H1 (cell line): Measurements from ENCODE around the gene MEGF9. TPM values are rescaled to one million over a fixed set of nuclear protein-coding genes. Genes with fewer than 3 reads are reported as not detected.

Experiments used
- CTCF ChIA-PET: fragments of 300-600 bp; sonication (Branson Sonifier 250); formaldehyde crosslinking; loops from one replicate; lab custom pipeline; 2021; ENCODE audit not compliant: partially characterized antibody; lab: Charles Lee
- POLR2A ChIA-PET: fragments of 300-600 bp; sonication (Branson Sonifier 250); formaldehyde crosslinking; loops from one replicate; lab custom pipeline; 2021; ENCODE audit warnings: inconsistent platforms; ENCODE audit not compliant: partially characterized antibody; lab: Charles Lee
- DNase-seq, 2 experiments: peaks; one replicate each; pipeline versions ENCODE4 v3.0.0 to v3.0.0-alpha.2; 2010 to 2022; ENCODE audit warnings: low spot score in 2 of 2, low read depth in 1 of 2, mixed read lengths in 1 of 2
- FAIRE-seq: peaks from 2 replicates; lab custom pipeline; 2011; peaks lifted over from hg19 to GRCh38; lab: Jason Lieb, UNC
- H2AFZ ChIP-seq: 2 replicates; pipeline ENCODE4 v1.8.1; 2012; ENCODE audit warnings: low read length, inconsistent platforms
- H2AK5ac ChIP-seq: 2 replicates; pipeline ENCODE4 v1.6.1; 2013; ENCODE audit warnings: low read depth, low read length
- H2BK120ac ChIP-seq: replicated peaks from 2 replicates; pipeline ENCODE3; 2013; ENCODE audit warnings: low read depth, low read length, inconsistent platforms
- H2BK12ac ChIP-seq: 2 replicates; pipeline ENCODE4 v1.6.1; 2013; ENCODE audit warnings: low read depth, low read length
- H2BK15ac ChIP-seq: 2 replicates; pipeline ENCODE4 v1.6.1; 2013; ENCODE audit warnings: low read length
- H2BK20ac ChIP-seq: 2 replicates; pipeline ENCODE4 v1.6.1; 2013; ENCODE audit warnings: low read length
- H2BK5ac ChIP-seq: 2 replicates; pipeline ENCODE4 v1.6.1; 2013; ENCODE audit warnings: low read depth, low read length
- H3K14ac ChIP-seq: 2 replicates; pipeline ENCODE4 v1.6.1; 2013; ENCODE audit warnings: inconsistent platforms; ENCODE audit not compliant: insufficient read length
- H3K18ac ChIP-seq: 2 replicates; pipeline ENCODE4 v1.6.1; 2013; ENCODE audit warnings: low read length; ENCODE audit errors: extremely low read depth
- H3K23ac ChIP-seq: 2 replicates; pipeline ENCODE4 v1.6.1; 2013; ENCODE audit warnings: inconsistent platforms; ENCODE audit not compliant: insufficient read length
- H3K23me2 ChIP-seq: 2 replicates; pipeline ENCODE4 v1.6.1; 2013; ENCODE audit warnings: low read depth, low read length
- H3K27ac ChIP-seq: 2 replicates; pipeline ENCODE4 v1.6.1; 2011; ENCODE audit warnings: low read depth, low read length, inconsistent platforms
- H3K27me3 ChIP-seq, 4 experiments: replicated peaks in 1 of 4; 1 replicate in 1 of 4; 2 replicates in 3 of 4; pipeline versions ENCODE4 v1.6.1 to v1.8.1; 2011 to 2013; ENCODE audit warnings: low read length in 3 of 4, mild to moderate bottlenecking in 3 of 4, inconsistent platforms in 2 of 4, mixed read lengths in 2 of 4, moderate library complexity in 1 of 4; ENCODE audit not compliant: control insufficient read depth in 3 of 4, insufficient read depth in 3 of 4; ENCODE audit errors: extremely low read depth in 1 of 4
- H3K36me3 ChIP-seq, 4 experiments: 2 replicates each; pipeline versions ENCODE4 v1.6.1 to v1.8.1; 2011 to 2013; ENCODE audit warnings: mild to moderate bottlenecking in 4 of 4, low read length in 3 of 4, moderate library complexity in 2 of 4, control low read depth in 1 of 4, inconsistent platforms in 1 of 4; ENCODE audit not compliant: insufficient read depth in 4 of 4, control insufficient read depth in 2 of 4
- H3K4ac ChIP-seq: replicated peaks from 2 replicates; pipeline ENCODE3; 2013; ENCODE audit warnings: low read length, low read depth, mixed read lengths, inconsistent platforms; ENCODE audit not compliant: insufficient read length
- H3K4me1 ChIP-seq, 4 experiments: replicated peaks in 1 of 4; 1 replicate in 1 of 4; 2 replicates in 3 of 4; pipeline versions ENCODE4 v1.6.1 to v1.8.1; 2011 to 2013; ENCODE audit warnings: low read length in 3 of 4, inconsistent platforms in 2 of 4, mixed read lengths in 1 of 4; ENCODE audit not compliant: insufficient read depth in 4 of 4, control insufficient read depth in 3 of 4
- H3K4me2 ChIP-seq, 2 experiments: 2 replicates each; pipeline versions ENCODE4 v1.6.1 to v1.8.1; 2011 to 2013; ENCODE audit warnings: low read depth in 2 of 2, low read length in 2 of 2, control low read depth in 1 of 2, inconsistent platforms in 1 of 2, mild to moderate bottlenecking in 1 of 2; ENCODE audit not compliant: insufficient read depth in 1 of 2
- H3K4me3 ChIP-seq, 4 experiments: fragments of 200-600, 300-600 bp in 1 of 4; sonication (generic), shearing (Covaris generic), sonication (Bioruptor Twin) in 1 of 4; 2 replicates each; pipeline versions ENCODE4 v1.5.1 to v1.8.1; 2011 to 2016; ENCODE audit warnings: low read length in 4 of 4, low read depth in 3 of 4, control low read depth in 2 of 4, inconsistent platforms in 2 of 4, mild to moderate bottlenecking in 2 of 4, mixed read lengths in 1 of 4, moderate library complexity in 1 of 4; ENCODE audit not compliant: insufficient read depth in 2 of 4; ENCODE audit errors: extremely low read depth in 1 of 4
- H3K56ac ChIP-seq: replicated peaks from 2 replicates; pipeline ENCODE3; 2013; ENCODE audit warnings: low read depth, mild to moderate bottlenecking, mixed read lengths, low read length, inconsistent platforms; ENCODE audit not compliant: insufficient read length
- H3K79me1 ChIP-seq: 2 replicates; pipeline ENCODE4 v1.6.1; 2013; ENCODE audit warnings: low read depth, low read length, control low read depth
- H3K79me2 ChIP-seq, 2 experiments: 2 replicates each; pipeline versions ENCODE4 v1.6.1 to v1.8.1; 2012 to 2013; ENCODE audit warnings: low read length in 2 of 2, mild to moderate bottlenecking in 2 of 2, inconsistent platforms in 1 of 2; ENCODE audit not compliant: insufficient read depth in 2 of 2, control insufficient read depth in 1 of 2
- H3K9ac ChIP-seq, 4 experiments: replicated peaks in 1 of 4; 1 replicate in 1 of 4; 2 replicates in 3 of 4; pipeline versions ENCODE4 v1.6.1 to v1.8.1; 2011 to 2013; ENCODE audit warnings: low read depth in 3 of 4, low read length in 3 of 4, control low read depth in 2 of 4, mild to moderate bottlenecking in 2 of 4, moderate library complexity in 2 of 4, inconsistent platforms in 1 of 4; ENCODE audit errors: extremely low read depth in 1 of 4
- H3K9me3 ChIP-seq, 2 experiments: 2 replicates each; pipeline versions ENCODE4 v1.6.1 to v1.8.1; 2012 to 2013; ENCODE audit warnings: mild to moderate bottlenecking in 2 of 2, moderate library complexity in 2 of 2, control low read depth in 1 of 2, inconsistent platforms in 1 of 2, low read depth in 1 of 2, low read length in 1 of 2, mixed read lengths in 1 of 2; ENCODE audit not compliant: insufficient read depth in 2 of 2
- H4K20me1 ChIP-seq, 2 experiments: replicated peaks in 1 of 2; 2 replicates each; pipeline versions ENCODE3 to v1.8.1; 2011 to 2013; ENCODE audit warnings: inconsistent platforms in 2 of 2, low read length in 2 of 2, mild to moderate bottlenecking in 1 of 2; ENCODE audit not compliant: insufficient read depth in 2 of 2, control insufficient read depth in 1 of 2
- H4K5ac ChIP-seq: 2 replicates; pipeline ENCODE4 v1.6.1; 2013; ENCODE audit warnings: low read length, low read depth, mixed read lengths, inconsistent platforms; ENCODE audit not compliant: insufficient read length
- H4K8ac ChIP-seq: 2 replicates; pipeline ENCODE4 v1.8.0; 2013; ENCODE audit warnings: mild to moderate bottlenecking, moderate library complexity, low read length, inconsistent platforms; ENCODE audit not compliant: insufficient read depth; ENCODE audit errors: extremely low read depth
- H4K91ac ChIP-seq: replicated peaks from 2 replicates; pipeline ENCODE3; 2013; ENCODE audit warnings: low read length, mixed read lengths, inconsistent platforms; ENCODE audit not compliant: insufficient read length
- POLR2AphosphoS5 ChIP-seq: IDR thresholded peaks from 2 replicates; pipeline ENCODE4 v1.6.1; 2011; ENCODE audit warnings: low read depth, low read length
- SAP30 ChIP-seq: fragments of 300-600 bp; sonication (generic); IDR thresholded peaks from 2 replicates; pipeline ENCODE4 v1.7.1; 2012; ENCODE audit warnings: low read length, moderate library complexity, mild to moderate bottlenecking, inconsistent platforms; ENCODE audit not compliant: insufficient read depth, insufficient replicate concordance
- WGBS, 2 experiments: shearing (Covaris generic) in 1 of 2; methylation state at CpG; one replicate each; pipeline versions ENCODE4 v1.1.6 to v1.1.7; 2013 to 2015; ENCODE audit warnings: low lambda C conversion rate in 2 of 2, mixed read lengths in 2 of 2, inconsistent platforms in 1 of 2, low coverage in 1 of 2, missing lambda C conversion rate in 1 of 2; ENCODE audit not compliant: insufficient replicate concordance in 2 of 2, insufficient coverage in 1 of 2, insufficient read length in 1 of 2; ENCODE audit errors: extremely low coverage in 1 of 2, missing lambda C conversion rate in 1 of 2; 5-methylcytosine and 5-hydroxymethylcytosine counted together
- polyA plus RNA-seq, 7 experiments: library from polyadenylated mRNA; depleted of rRNA in 3 of 7; stranded (reverse) in 5 of 7; unstranded in 2 of 7; fragments of >200 nt in 5 of 7; fragments of 200-250 nt in 2 of 7; gene quantifications; 1 replicate in 5 of 7; 2 replicates in 1 of 7; 4 replicates in 1 of 7; pipeline versions ENCODE4 v1.2.1 to v1.2.3, GENCODE V29; 2011 to 2013; ENCODE audit warnings: missing spikeins in 2 of 7, mixed read lengths in 2 of 7
- total RNA-seq: library from RNA; stranded (reverse); fragmentation: NEBNext Ultra II Directional; extraction: Animal tissue kit (Norgen Biotek cat#: 25700); gene quantifications from 2 replicates; pipeline ENCODE4 v1.2.1, GENCODE V29; 2021

Gene MEGF9
- total and polyA plus RNA-seq, 2 of the 8 experiments (the other 6 are each of a cell fraction or from before 2014, with no cell fraction given): 0.45 to 1.8 TPM

DNA sequence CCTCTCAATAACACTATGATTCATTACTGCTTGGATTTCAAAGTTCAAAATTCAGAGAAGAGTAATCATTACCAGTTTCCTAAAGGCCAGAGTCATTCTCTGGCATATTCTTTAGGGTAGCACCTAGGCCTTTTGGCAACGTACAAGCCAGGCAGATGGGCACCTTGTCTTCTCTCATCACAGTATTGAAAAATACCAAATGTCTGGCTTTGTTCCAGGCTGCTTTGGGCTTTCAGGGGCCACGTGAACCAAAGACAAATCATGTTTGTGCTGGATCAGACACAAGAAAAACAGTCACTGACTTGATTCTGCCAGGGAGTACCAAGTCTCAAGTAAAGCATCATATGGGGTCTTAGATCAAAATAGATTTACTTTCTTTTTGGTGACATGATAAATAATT, 15.5 kb downstream of the MEGF9 start:
- Histone ChIP-seq H3K4ac (no peak overlapping the region), H3K79me1 (no peaks in the 10 kb centered on the region; the same call in 1 of the 2 replicates), H3K23me2 (no peaks in the 10 kb centered on the region), H3K23ac (no peak overlapping the region), H2AFZ (no peak overlapping the region), H3K4me3 (no peak overlapping the region), H2AK5ac (no peak overlapping the region), H4K8ac (no peak overlapping the region), H4K20me1 (peaks cover 4 to 7% of the 10 kb centered on the region in 2 experiments), H3K4me2 (no peak overlapping the region), H2BK15ac (no peak overlapping the region), H3K4me1 (no peaks in the 10 kb centered on the region), H3K27me3 (peaks cover 24 to 44% (median 39%) of the 10 kb centered on the region in 4 experiments), H3K9ac (no peak overlapping the region), H2BK12ac (no peak overlapping the region), H3K79me2 (no peaks in the 10 kb centered on the region), H2BK5ac (no peak overlapping the region), H3K18ac (no peak overlapping the region), H3K27ac (no peak overlapping the region), H4K5ac (no peak overlapping the region), H2BK20ac (no peak overlapping the region), H4K91ac (no peak overlapping the region), H3K36me3 (no peaks in the 10 kb centered on the region), H2BK120ac (no peak overlapping the region), H3K56ac (no peak overlapping the region), H3K9me3 (no peaks in the 10 kb centered on the region), H3K14ac (no peak overlapping the region)
- CTCF ChIA-PET: interaction anchor here (0.7 kb wide), 1 partner anchor 111 kb away, joined by 5 read pairs; no protein-coding TSS in a partner anchor
- WGBS, 2 experiments: 86% methylated on average over 2 of the region's 2 CpGs; no CpG with 5 or more reads in 1 of the 2 experiments
- FAIRE-seq (no peak), DNase-seq (no peak)
- TF ChIP-seq POLR2AphosphoS5 (no peak), SAP30 (no peak)
- POLR2A ChIA-PET: no interaction called here
